GM12891 (cell line): Measurements from ENCODE around the gene SDE2.

ENCODE experiments used
- PAX5 ChIP-seq: IDR thresholded peaks from 2 replicates; pipeline ENCODE4 v1.6.1; 2011; ENCODE audit warnings: low read length, moderate library complexity, mild to moderate bottlenecking; ENCODE audit not compliant: insufficient read depth, severe bottlenecking
- POLR2A ChIP-seq: IDR thresholded peaks from 2 replicates; pipeline ENCODE4 v1.6.1; 2011; ENCODE audit warnings: low read depth, low read length, control low read depth
- POLR2AphosphoS5 ChIP-seq: IDR thresholded peaks from 2 replicates; pipeline ENCODE4 v1.6.1; 2011; ENCODE audit warnings: low read depth, low read length, control low read depth
- POU2F2 ChIP-seq: IDR thresholded peaks from 2 replicates; pipeline ENCODE4 v1.6.1; 2011; ENCODE audit warnings: low read depth, mild to moderate bottlenecking, control low read depth, low read length, moderate library complexity
- SPI1 ChIP-seq: IDR thresholded peaks from 2 replicates; pipeline ENCODE4 v1.6.1; 2011; ENCODE audit warnings: low read depth, low read length, control low read depth
- TAF1 ChIP-seq: IDR thresholded peaks from 2 replicates; pipeline ENCODE4 v1.6.1; 2011; ENCODE audit warnings: low read depth, low read length, control low read depth

DNA sequence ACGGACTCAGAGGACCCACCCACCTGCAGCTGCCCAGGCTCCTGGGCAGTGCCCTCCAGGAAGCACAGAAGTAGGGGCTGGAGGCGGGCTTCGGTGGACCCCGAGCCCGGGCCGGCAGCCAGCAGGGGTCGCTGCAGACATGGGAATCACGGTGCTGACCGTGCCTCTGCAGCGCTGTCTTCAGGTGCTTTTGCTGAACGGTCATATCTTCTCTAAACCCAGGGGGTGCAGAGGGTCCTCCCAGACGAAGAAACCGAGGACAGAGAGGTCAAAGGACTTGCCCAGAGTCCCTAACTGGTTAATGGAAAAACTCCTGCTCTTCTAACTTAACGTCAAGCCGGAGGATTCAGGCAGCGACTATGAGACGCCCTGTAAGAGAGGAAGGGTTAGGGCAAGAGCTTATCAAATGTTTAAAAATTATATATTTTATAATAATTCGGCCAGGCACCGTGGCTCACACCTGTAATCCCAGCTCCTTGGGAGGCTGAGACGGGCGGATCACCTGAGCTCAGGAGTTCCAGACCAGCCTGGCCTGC lies 36.6 kb downstream of the SDE2 start:
- TF ChIP-seq POLR2A (no peak), POLR2AphosphoS5 (no peak), TAF1 (no peak), PAX5 (no peak), POU2F2 (no peak), SPI1 (no peak)
